AG08395 (cell line): ENCODE measurements around the gene PPM1H.

ENCODE experiments used
- DNase-seq: peaks from one replicate; pipeline ENCODE4 v3.0.0; 2012; ENCODE audit warnings: mixed read lengths, low spot score

PPM1H gene

GRCh38 chr12:62799766-62800406 lies 135.1 kb downstream of the PPM1H start:
- DNase-seq, result no peak

- peak; percentile 70 for DNase-seq
Measured at GRCh38 chr12:62799126-62799736, 135.7 kb downstream of the PPM1H start.

- DNase-seq, result no peak
Measured at GRCh38 chr12:62794218-62794583, 140.7 kb downstream of the PPM1H start.

- peak; percentile 88 for DNase-seq
Measured at GRCh38 chr12:62793256-62794217, 141.4 kb downstream of the PPM1H start.

- no peak for DNase-seq
Measured at GRCh38 chr12:62792236-62792870, 142.6 kb downstream of the PPM1H start.

- no peak for DNase-seq
Measured at GRCh38 chr12:62789851-62790250, 145.1 kb downstream of the PPM1H start.

- DNase-seq, result no peak
Measured at GRCh38 chr12:62787611-62788010, 147.3 kb downstream of the PPM1H start.

GRCh38 chr12:62787023-62787422 lies 147.9 kb downstream of the PPM1H start:
- no peak for DNase-seq

GRCh38 chr12:62785941-62786559 lies 148.9 kb downstream of the PPM1H start:
- peak; percentile 70 for DNase-seq

GRCh38 chr12:62784576-62784975 lies 150.4 kb downstream of the PPM1H start:
- no peak for DNase-seq

GRCh38 chr12:62783881-62784280 lies 151.1 kb downstream of the PPM1H start:
- DNase-seq, result no peak

- DNase-seq, result no peak
Measured at GRCh38 chr12:62781136-62781880, 153.6 kb downstream of the PPM1H start.

- DNase-seq, result no peak
Measured at GRCh38 chr12:62779488-62779887, 155.5 kb downstream of the PPM1H start.

- DNase-seq, result no peak
Measured at GRCh38 chr12:62778187-62778586, 156.8 kb downstream of the PPM1H start.

GRCh38 chr12:62776997-62777396 lies 158.0 kb downstream of the PPM1H start:
- DNase-seq, result no peak

GRCh38 chr12:62776575-62776974 lies 158.4 kb downstream of the PPM1H start:
- no peak for DNase-seq

GRCh38 chr12:62774794-62775193 lies 160.2 kb downstream of the PPM1H start:
- DNase-seq, result no peak

GRCh38 chr12:62772416-62772955 lies 162.5 kb downstream of the PPM1H start:
- DNase-seq, result peak; percentile 25

GRCh38 chr12:62771828-62772227 lies 163.1 kb downstream of the PPM1H start:
- no peak for DNase-seq

- no peak for DNase-seq
Measured at GRCh38 chr12:62770381-62770780, 164.6 kb downstream of the PPM1H start.

- no peak for DNase-seq
Measured at GRCh38 chr12:62769076-62769619, 165.8 kb downstream of the PPM1H start.
